Astrocyte of the cerebellum (primary cell): Measurements from ENCODE around the gene DNAJA2.
A peak's percentile ranks its signal among the peaks of the same experiment; 100 is the strongest.

Experiments used
- DNase-seq: peaks from one replicate; pipeline ENCODE4 v3.0.0-alpha.2; 2011; ENCODE audit warnings: low read depth
- H3K4me3 ChIP-seq: 2 replicates; pipeline ENCODE4 v1.5.1; 2011; ENCODE audit warnings: mild to moderate bottlenecking, low read depth, low read length, moderate library complexity
- in situ Hi-C: cut with HindIII; loops from 2 replicates; pipeline ENCODE4 v1.10.0; 2017; ENCODE audit warnings: low sequenced_read_pairs
- TF ChIP-seq, protein P1 (sequence below): IDR thresholded peaks from 2 replicates; pipeline ENCODE4 v1.5.1; 2012; ENCODE audit warnings: low read length, low read depth, moderate library complexity, mild to moderate bottlenecking; ENCODE audit errors: missing control alignments

DNAJA2 gene

DNA sequence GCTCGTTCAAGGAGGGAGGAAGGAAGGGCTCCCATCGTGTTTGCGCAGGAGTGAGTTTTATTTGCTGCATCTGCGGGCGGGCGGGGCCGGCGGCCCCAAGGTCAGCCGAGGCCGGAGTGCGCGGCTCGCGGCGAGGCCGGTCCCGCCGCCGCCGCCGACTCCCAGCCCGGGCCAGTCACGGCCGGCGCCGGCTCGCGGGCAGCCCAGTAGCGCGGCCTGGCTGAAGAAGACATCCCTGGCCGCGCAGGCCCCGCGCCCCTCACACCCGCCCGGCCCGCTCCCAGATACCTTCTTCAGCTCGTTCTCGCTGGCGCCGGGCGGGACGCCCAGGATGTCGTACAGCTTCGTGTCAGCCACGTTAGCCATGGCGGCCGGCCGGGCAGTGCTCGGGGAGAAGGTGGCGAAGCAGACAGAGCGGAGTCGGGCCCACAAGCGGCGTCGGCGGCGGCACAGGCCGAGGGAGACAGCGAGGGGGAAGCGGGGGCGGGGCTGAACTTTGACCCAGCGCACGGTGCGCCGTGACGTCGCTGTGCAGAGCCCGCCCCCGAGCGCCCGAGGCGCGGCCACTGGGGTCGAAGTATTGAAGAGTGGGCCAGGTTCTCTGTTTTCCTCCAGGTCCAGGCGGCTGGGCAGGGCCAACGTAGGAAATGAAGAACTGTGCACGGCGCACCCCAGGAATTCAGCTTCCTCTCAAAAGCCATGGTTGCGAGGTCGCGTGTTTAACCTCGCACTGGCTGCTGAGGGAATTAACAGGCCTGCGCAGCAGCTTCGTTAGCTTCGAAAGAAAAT lies at the start of gene DNAJA2:
DNAJA2 (minus strand) TSS at position 468 of the 789 bp plus-strand sequence; CDS start at position 366, 102 bp downstream.
- in situ Hi-C loops: loop anchor here (25.0 kb wide), 2 partner anchors 1189 to 1664 kb away; partner anchors contain the start of gene ABCC12
- DNase-seq: peak; percentile 62
- peak within 1 kb of the TSS; percentile 84 for H3K4me3 ChIP-seq
- TF ChIP-seq, protein P1, sequence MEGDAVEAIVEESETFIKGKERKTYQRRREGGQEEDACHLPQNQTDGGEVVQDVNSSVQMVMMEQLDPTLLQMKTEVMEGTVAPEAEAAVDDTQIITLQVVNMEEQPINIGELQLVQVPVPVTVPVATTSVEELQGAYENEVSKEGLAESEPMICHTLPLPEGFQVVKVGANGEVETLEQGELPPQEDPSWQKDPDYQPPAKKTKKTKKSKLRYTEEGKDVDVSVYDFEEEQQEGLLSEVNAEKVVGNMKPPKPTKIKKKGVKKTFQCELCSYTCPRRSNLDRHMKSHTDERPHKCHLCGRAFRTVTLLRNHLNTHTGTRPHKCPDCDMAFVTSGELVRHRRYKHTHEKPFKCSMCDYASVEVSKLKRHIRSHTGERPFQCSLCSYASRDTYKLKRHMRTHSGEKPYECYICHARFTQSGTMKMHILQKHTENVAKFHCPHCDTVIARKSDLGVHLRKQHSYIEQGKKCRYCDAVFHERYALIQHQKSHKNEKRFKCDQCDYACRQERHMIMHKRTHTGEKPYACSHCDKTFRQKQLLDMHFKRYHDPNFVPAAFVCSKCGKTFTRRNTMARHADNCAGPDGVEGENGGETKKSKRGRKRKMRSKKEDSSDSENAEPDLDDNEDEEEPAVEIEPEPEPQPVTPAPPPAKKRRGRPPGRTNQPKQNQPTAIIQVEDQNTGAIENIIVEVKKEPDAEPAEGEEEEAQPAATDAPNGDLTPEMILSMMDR: no peak

DNA sequence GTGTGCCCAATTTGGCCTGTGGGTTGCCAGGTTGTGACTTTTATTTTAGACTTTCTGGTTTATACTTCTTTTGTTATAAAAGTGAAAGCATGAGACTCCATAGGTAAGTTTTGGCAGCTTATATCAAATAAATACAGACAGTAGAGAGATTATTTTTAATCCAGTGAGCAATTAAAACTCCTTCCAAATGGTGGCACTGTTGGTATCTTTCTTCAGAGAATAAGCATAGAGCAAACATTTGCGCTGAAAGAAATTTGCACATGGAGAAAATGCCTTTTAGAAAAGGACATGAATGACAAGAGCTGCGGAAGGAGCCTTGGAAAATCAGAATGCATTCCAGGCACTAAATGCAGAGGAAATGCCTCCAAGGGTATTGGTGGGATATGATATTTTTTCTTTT lies 46.1 kb upstream of the DNAJA2 start:
- TF ChIP-seq, protein P1: no peak
- DNase-seq: no peak
- in situ Hi-C loops: no loop called here
- no peak overlapping the region for H3K4me3 ChIP-seq

DNA sequence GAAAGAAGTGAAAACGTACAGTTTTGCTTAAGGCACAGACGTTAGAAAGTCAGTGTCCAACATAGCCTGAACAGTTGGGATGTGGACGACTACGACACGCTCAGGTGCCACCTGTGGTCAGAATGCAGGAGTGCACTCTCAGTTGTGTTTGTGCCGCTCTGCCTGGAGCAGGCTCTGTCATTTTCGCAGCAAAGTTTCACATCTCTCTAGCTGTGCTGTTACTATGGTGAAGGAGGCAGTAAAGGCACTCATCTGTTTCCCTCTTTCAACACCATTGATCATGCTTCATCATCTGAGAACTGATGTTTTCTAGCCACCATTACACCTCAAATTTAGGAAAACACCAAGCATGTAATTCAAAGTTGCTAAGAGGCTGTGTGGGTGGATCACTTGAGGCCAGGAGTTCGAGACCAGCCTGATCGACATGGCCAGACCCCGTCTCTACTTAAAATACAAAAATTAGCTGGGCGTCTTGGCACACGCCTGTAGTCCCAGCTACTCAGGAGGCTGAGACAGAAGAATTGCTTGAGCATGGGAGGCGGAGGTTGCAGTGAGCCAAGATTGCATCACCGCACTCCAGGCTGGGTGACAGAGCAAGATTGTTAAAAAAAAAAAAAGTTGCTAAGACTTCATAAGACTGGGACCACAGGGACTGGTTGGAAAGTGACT lies 44.9 kb upstream of the DNAJA2 start:
- in situ Hi-C loops: no loop called here
- DNase-seq: no peak
- TF ChIP-seq, protein P1: peak; percentile 51
- no peak overlapping the region for H3K4me3 ChIP-seq

DNA sequence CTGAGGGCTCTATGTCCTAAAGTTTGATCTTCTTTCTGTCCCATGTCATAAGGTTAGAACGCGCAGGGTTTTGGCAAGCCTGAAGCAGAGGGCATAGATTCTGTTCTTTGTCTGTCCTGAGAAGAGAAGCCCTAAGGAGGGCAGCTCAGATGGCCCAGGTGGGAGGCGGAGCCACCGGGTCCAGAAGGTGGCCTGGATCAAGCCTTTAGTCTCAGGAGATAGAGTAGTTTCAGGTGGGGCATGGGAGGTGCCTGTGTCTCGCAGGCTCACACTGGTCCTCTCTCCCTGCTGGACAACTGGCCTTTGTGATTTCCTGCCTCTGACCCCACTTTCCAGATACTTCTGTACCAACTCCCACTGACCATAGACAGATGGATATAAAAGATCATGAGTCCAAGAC lies 44.2 kb upstream of the DNAJA2 start:
- no peak for DNase-seq
- no peak overlapping the region for H3K4me3 ChIP-seq
- TF ChIP-seq, protein P1: no peak
- in situ Hi-C loops: no loop called here

DNA sequence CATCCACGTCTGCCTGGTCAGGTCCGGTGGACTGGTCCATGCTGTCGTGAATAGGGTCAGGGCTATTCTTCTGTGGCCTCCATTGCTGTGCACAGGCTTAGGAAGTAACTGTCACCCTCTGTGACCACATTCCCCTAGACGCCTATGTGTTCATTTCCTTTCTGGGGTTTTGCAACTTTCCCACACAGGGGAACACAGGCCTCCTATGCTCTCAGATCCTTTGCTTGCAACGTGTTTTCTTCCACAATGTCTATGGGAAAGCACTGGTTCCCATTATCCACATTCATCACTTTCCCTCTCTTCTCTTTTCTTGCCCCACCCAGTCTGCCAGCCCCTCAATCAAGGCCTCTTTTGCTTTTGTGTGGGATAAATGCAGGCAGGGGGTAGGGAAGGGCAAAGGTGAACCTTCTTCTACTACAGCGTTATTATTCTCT lies 43.2 kb upstream of the DNAJA2 start:
- in situ Hi-C loops: no loop called here
- TF ChIP-seq, protein P1: no peak
- no peak for DNase-seq
- no peak overlapping the region for H3K4me3 ChIP-seq

DNA sequence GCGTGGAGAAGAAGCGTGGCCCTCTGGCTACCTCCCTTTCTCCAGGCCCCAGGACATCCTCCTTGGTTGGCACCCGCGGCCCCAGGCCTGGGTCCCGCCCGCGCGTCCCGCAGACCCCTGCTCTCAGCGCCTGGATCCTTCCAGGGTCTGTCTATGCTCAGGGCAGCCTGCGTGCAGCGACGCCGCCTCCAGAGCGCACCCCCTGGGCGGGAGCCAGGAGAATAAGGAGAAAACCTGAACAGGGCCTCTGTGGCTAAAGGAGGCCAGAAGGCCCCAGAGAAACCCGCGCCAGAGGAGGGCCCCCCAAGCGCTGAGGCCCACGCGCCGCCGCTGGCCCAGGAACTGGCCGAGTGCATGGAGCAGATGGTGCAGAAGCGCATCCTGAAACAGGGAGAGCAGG lies 40.4 kb upstream of the DNAJA2 start:
- in situ Hi-C loops: no loop called here
- DNase-seq: no peak
- TF ChIP-seq, protein P1: no peak

More for the DNA sequence above, 40.4 kb upstream of the DNAJA2 start:
- H3K4me3 ChIP-seq: no peak overlapping the region
